Mesenchymal stem cell (in vitro differentiated cells and primary cell): ENCODE measurements around the gene CST9L.
"Not testable (repeated sequence)": the region's sequence is repeated elsewhere in the genome, so short reads cannot be mapped to it uniquely, and the experiment has no call there.

Experiments used
- DNase-seq: peaks from one replicate; pipeline ENCODE4 v3.0.0-alpha.2; 2013
- H2AFZ ChIP-seq: one replicate; pipeline ENCODE4 v1.6.1; 2013; ENCODE audit warnings: low read depth, mild to moderate bottlenecking, control low read depth, inconsistent platforms, low read length, moderate library complexity
- H2AK5ac ChIP-seq: 2 replicates; pipeline ENCODE4 v1.6.1; 2013; ENCODE audit warnings: low read length, moderate library complexity, mild to moderate bottlenecking, inconsistent platforms; ENCODE audit not compliant: severe bottlenecking
- H2BK120ac ChIP-seq: one replicate; pipeline ENCODE4 v1.6.1; 2013; ENCODE audit warnings: low read depth, mild to moderate bottlenecking, inconsistent platforms, low read length, moderate library complexity
- H2BK12ac ChIP-seq, 2 experiments: one replicate each; pipeline ENCODE4 v1.6.1; 2013; ENCODE audit warnings: inconsistent platforms in 2 of 2, low read length in 2 of 2, mild to moderate bottlenecking in 2 of 2, moderate library complexity in 2 of 2, control low read depth in 1 of 2
- H2BK15ac ChIP-seq: one replicate; pipeline ENCODE4 v1.6.1; 2013; ENCODE audit warnings: mild to moderate bottlenecking, low read depth, inconsistent platforms; ENCODE audit not compliant: poor library complexity, severe bottlenecking
- H2BK5ac ChIP-seq: 2 replicates; pipeline ENCODE4 v1.6.1; 2013; ENCODE audit warnings: low read depth, mild to moderate bottlenecking, low read length, control low read depth, inconsistent platforms; ENCODE audit not compliant: poor library complexity, severe bottlenecking
- H3K14ac ChIP-seq, 2 experiments: one replicate each; pipeline ENCODE4 v1.6.1; 2013; ENCODE audit warnings: inconsistent platforms in 2 of 2, low read length in 2 of 2, control low read depth in 1 of 2, mild to moderate bottlenecking in 1 of 2, moderate library complexity in 1 of 2
- H3K18ac ChIP-seq, 2 experiments: one replicate each; pipeline ENCODE4 v1.6.1; 2013; ENCODE audit warnings: inconsistent platforms in 2 of 2, low read length in 2 of 2, control low read depth in 1 of 2, low read depth in 1 of 2, mild to moderate bottlenecking in 1 of 2
- H3K23ac ChIP-seq, 2 experiments: one replicate each; pipeline ENCODE4 v1.6.1; 2013; ENCODE audit warnings: inconsistent platforms in 2 of 2, low read length in 2 of 2, mild to moderate bottlenecking in 2 of 2, moderate library complexity in 2 of 2, control low read depth in 1 of 2
- H3K27ac ChIP-seq: 2 replicates; pipeline ENCODE4 v1.5.1; 2013; ENCODE audit warnings: mild to moderate bottlenecking, moderate library complexity, low read length, control low read depth, inconsistent platforms; ENCODE audit not compliant: poor library complexity, severe bottlenecking
- H3K27me3 ChIP-seq, 2 experiments: 2 replicates each; pipeline versions ENCODE4 v1.6.1 to v1.7.0; 2013; ENCODE audit warnings: low read length in 2 of 2, mild to moderate bottlenecking in 2 of 2, moderate library complexity in 2 of 2, control low read depth in 1 of 2, inconsistent platforms in 1 of 2; ENCODE audit not compliant: control insufficient read depth in 1 of 2, insufficient read depth in 1 of 2
- H3K36me3 ChIP-seq, 2 experiments: 2 replicates each; pipeline versions ENCODE4 v1.6.1 to v1.7.0; 2013; ENCODE audit warnings: low read length in 2 of 2, control low read depth in 1 of 2, inconsistent platforms in 1 of 2, low read depth in 1 of 2, mild to moderate bottlenecking in 1 of 2; ENCODE audit not compliant: insufficient read depth in 2 of 2, control insufficient read depth in 1 of 2
- H3K4ac ChIP-seq, 2 experiments: one replicate each; pipeline ENCODE4 v1.6.1; 2013; ENCODE audit warnings: inconsistent platforms in 2 of 2, low read length in 2 of 2, mild to moderate bottlenecking in 2 of 2, moderate library complexity in 2 of 2, control low read depth in 1 of 2, low read depth in 1 of 2
- H3K4me1 ChIP-seq: 2 replicates; pipeline ENCODE4 v1.6.1; 2013; ENCODE audit warnings: low read depth, low read length, control low read depth; ENCODE audit not compliant: control insufficient read depth, insufficient read depth
- H3K4me2 ChIP-seq: 2 replicates; pipeline ENCODE4 v1.6.1; 2013; ENCODE audit warnings: low read length, mild to moderate bottlenecking, inconsistent platforms; ENCODE audit not compliant: poor library complexity, severe bottlenecking
- H3K4me3 ChIP-seq, 2 experiments: 2 replicates each; pipeline versions ENCODE4 v1.5.1 to v1.7.0; 2013; ENCODE audit warnings: low read length in 2 of 2, mild to moderate bottlenecking in 2 of 2, control low read depth in 1 of 2, low read depth in 1 of 2; ENCODE audit not compliant: insufficient read depth in 1 of 2
- H3K79me1 ChIP-seq: replicated peaks from 2 replicates; pipeline ENCODE4 v1.6.1; 2013; ENCODE audit warnings: mild to moderate bottlenecking, control low read depth, low read length, inconsistent platforms; ENCODE audit not compliant: poor library complexity, severe bottlenecking
- H3K9ac ChIP-seq: 2 replicates; pipeline ENCODE4 v1.7.0; 2013; ENCODE audit warnings: mild to moderate bottlenecking, low read length, moderate library complexity
- H3K9me3 ChIP-seq: 2 replicates; pipeline ENCODE4 v1.7.0; 2013; ENCODE audit warnings: mild to moderate bottlenecking, low read length; ENCODE audit not compliant: control insufficient read depth
- H4K8ac ChIP-seq: one replicate; pipeline ENCODE4 v1.6.1; 2013; ENCODE audit warnings: inconsistent platforms, mild to moderate bottlenecking, low read length, moderate library complexity
- H4K91ac ChIP-seq: one replicate; pipeline ENCODE4 v1.6.1; 2013; ENCODE audit warnings: mild to moderate bottlenecking, low read length, inconsistent platforms
- WGBS: methylation state at CpG from one replicate; pipeline ENCODE4 v1.1.7; 2013; ENCODE audit warnings: mixed read lengths; 5-methylcytosine and 5-hydroxymethylcytosine counted together

CST9L gene

DNA sequence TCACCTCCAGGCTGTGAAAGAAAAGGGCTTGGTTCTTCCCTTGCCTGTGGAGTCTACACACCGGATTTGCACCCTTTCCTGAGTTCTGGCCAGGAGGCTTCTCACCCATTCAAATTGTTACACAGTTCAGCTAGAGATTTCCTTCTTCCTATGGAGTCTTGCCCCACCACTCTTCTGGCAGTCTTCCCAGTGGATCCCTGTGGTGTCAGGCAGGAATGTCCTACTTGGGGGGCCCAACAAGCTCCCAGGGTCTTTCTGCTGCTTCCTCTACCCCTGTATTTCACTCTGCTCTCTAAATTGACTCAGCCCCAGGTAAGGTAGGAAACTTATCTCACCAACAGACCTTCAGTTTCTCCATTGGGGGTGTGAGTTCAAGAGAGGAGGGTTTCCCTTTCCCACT is 14.0 kb upstream of the CST9L start:
- H3K18ac ChIP-seq = no peak overlapping the region
- no peak overlapping the region for H4K8ac ChIP-seq
- H2BK5ac ChIP-seq = no peak overlapping the region
- no peak overlapping the region for H2AK5ac ChIP-seq
- DNase-seq = no peak
- H2BK15ac ChIP-seq = no peak overlapping the region
- H3K4me2 ChIP-seq = no peak overlapping the region
- H3K9ac ChIP-seq = no peak overlapping the region
- H3K4me3 ChIP-seq = no peak overlapping the region
- H3K23ac ChIP-seq = no peak overlapping the region
- H2BK120ac ChIP-seq = no peak overlapping the region
- no peak overlapping the region for H2AFZ ChIP-seq
- peaks cover 30 to 32% of the 10 kb centered on the region in 2 experiments for H3K27me3 ChIP-seq
- H3K4me1 ChIP-seq = no peaks in the 10 kb centered on the region
- H4K91ac ChIP-seq = no peak overlapping the region
- no peaks in the 10 kb centered on the region for H3K36me3 ChIP-seq
- H2BK12ac ChIP-seq = no peak overlapping the region
- WGBS = 71% methylated on average over 1 of the region's 1 CpG
- no peak overlapping the region for H3K14ac ChIP-seq
- H3K27ac ChIP-seq = no peak overlapping the region
- no peaks in the 10 kb centered on the region for H3K9me3 ChIP-seq
- no peaks in the 10 kb centered on the region for H3K79me1 ChIP-seq
- H3K4ac ChIP-seq = no peak overlapping the region

DNA sequence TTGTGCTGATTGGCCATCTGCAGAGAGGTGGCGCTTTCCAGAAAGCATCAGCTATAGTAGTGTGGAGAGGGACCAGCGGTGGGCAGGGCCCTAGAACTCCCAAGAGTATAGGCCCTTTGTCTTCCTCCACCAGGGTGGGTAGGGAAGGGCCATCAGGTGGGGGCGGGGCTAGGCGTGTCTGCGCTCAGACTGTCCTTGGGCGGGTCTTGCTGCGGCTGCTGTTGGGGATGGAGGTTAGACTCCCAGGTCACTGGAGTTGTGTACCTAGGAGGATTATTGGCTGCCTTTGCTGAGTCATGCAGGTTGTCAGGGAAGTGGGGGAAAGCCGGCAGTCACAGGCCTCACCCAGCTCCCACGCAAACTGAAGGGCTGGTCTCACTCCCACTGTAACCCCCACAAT is 13.5 kb upstream of the CST9L start:
- H2BK15ac ChIP-seq, H3K9me3 ChIP-seq, H3K9ac ChIP-seq, H2AK5ac ChIP-seq, H2BK5ac ChIP-seq, H3K27ac ChIP-seq, H2BK120ac ChIP-seq, H2AFZ ChIP-seq, H4K8ac ChIP-seq, DNase-seq, H3K79me1 ChIP-seq, H3K4ac ChIP-seq, H3K4me3 ChIP-seq, H3K4me2 ChIP-seq, H4K91ac ChIP-seq, H2BK12ac ChIP-seq, H3K36me3 ChIP-seq, H3K14ac ChIP-seq, H3K18ac ChIP-seq, H3K4me1 ChIP-seq, H3K23ac ChIP-seq: not testable (repeated sequence)
- peaks cover 25 to 30% of the 10 kb centered on the region in 2 experiments for H3K27me3 ChIP-seq
- 85% methylated on average over 9 of the region's 9 CpGs for WGBS

DNA sequence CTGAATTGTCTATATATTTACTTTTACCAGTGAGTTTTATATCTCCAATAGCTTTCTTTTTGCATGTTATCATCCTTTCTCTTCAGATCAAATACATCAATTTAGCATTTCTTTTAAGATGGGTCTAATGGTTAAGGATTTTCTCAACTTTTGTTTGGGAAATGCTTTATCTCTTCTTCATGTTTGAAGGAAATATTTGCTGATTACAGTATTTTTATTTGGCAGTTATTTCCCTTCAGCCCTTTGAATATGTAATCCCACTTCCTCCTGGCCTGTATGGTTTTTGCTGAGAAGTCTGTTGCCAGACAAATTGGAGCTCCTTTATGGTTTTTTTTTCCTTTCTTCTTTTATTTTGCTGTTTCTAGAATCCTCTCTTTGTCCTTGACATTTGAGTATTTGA is 6.7 kb upstream of the CST9L start:
- Histone ChIP-seq H3K4ac (no peak overlapping the region), H2BK15ac (no peak overlapping the region), H4K8ac (no peak overlapping the region), H3K4me3 (no peak overlapping the region), H2AFZ (no peak overlapping the region), H3K14ac (no peak overlapping the region), H3K27ac (no peak overlapping the region), H2BK5ac (no peak overlapping the region), H2AK5ac (no peak overlapping the region), H3K4me2 (no peak overlapping the region), H3K79me1 (no peaks in the 10 kb centered on the region), H3K36me3 (no peaks in the 10 kb centered on the region), H3K9me3 (no peaks in the 10 kb centered on the region), H4K91ac (no peak overlapping the region), H3K18ac (no peak overlapping the region), H3K23ac (no peak overlapping the region), H3K27me3 (peaks cover 0 to 4% of the 10 kb centered on the region in 2 experiments), H3K4me1 (no peaks in the 10 kb centered on the region), H3K9ac (no peak overlapping the region), H2BK120ac (no peak overlapping the region), H2BK12ac (no peak overlapping the region)
- DNase-seq = no peak

DNA sequence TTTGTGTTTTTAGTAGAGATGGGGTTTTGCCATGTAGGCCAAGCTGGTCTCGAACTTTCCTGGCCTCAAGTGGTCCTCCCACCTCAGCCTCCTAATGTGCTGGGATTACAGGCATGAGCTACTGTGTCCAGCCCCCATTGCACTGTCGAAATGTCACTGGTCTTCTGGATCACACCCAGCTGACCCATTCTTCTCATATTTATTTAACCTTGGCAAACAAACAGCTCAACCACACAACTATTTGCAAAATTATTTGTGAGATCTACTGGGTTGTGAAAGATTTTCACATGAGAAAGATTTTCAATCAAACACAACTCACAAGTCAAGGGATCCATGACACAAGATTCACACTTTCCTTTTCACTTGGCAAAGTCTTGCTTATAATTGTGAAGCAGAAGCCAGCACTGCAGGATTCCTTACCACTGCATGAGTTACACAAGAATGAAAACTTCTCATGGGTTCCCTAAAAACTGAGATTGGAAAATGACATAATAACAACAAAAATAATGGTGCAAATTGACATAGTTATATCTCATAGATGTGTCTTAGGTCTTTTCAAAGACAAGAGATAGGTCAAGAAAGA is 2.0 kb upstream of the CST9L start:
- Histone ChIP-seq H2BK12ac (no peak overlapping the region), H3K79me1 (no peaks in the 10 kb centered on the region), H2BK120ac (no peak overlapping the region), H2BK5ac (no peak overlapping the region), H3K36me3 (no peaks in the 10 kb centered on the region), H3K4me3 (no peak overlapping the region), H3K4me2 (no peak overlapping the region), H3K23ac (no peak overlapping the region), H4K8ac (no peak overlapping the region), H2BK15ac (no peak overlapping the region), H3K27ac (no peak overlapping the region), H3K9me3 (no peaks in the 10 kb centered on the region), H3K9ac (no peak overlapping the region), H3K18ac (no peak overlapping the region), H3K27me3 (peaks cover 9% of the 10 kb centered on the region in 2 experiments), H4K91ac (no peak overlapping the region), H2AK5ac (no peak overlapping the region), H3K4me1 (no peaks in the 10 kb centered on the region), H3K14ac (no peak overlapping the region), H3K4ac (no peak overlapping the region), H2AFZ (no peak overlapping the region)
- DNase-seq = no peak
- 70% methylated on average over 1 of the region's 2 CpGs for WGBS
